Activated CD4-positive, alpha-beta T cell treated with anti-CD3 and anti-CD28 coated beads, Interleukin-2, amount 50 U/mL, for 24 hours (primary cell): ENCODE data around the gene GNLY.

ENCODE experiments used
- DNase-seq, 2 donors: peaks; one replicate each; pipeline ENCODE4 v3.0.0-alpha.2; 2020; ENCODE audit warnings: low read depth in 1 of 2, low spot score in 1 of 2

The GNLY gene

DNA sequence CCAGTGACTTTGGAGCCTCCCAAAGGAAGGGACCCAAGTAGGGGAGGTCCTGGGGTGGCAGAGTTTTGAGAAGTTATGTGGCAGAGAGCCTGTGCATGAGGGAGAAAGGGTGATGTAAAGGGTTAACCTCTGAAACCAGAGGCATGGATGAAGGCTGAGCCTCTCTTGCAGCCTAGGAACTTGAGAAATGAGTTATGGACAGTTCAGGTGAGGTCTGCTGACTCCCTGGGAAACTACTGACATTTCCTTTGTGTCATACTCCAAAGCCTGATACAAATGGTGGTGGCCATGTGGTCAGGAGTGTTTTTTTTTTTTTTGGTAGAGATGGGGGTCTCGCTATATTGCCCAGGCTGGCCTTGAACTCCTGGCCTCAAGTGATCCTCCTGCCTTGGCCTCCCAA is 12.4 kb upstream of the GNLY start:
- DNase-seq, result no peak

DNA sequence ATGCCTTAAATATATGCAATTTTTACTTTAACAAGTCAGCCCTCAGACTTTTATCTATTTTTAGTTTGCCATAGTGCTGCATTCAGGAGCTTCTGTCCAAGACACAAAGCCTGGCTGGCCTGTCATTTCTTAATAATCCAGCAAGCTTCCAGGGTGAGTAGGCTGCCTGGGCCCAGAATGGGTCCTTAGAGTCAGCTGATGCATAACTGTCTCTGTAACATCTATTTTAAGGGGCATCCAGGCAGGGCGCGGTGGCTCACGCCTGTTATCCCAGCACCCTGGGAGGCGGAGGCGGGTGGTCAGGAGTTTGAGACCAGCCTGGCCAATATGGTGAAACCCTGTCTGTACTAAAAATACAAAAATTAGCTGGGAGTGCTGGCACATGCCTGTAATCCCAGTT is 11.8 kb upstream of the GNLY start:
- no peak for DNase-seq

DNA sequence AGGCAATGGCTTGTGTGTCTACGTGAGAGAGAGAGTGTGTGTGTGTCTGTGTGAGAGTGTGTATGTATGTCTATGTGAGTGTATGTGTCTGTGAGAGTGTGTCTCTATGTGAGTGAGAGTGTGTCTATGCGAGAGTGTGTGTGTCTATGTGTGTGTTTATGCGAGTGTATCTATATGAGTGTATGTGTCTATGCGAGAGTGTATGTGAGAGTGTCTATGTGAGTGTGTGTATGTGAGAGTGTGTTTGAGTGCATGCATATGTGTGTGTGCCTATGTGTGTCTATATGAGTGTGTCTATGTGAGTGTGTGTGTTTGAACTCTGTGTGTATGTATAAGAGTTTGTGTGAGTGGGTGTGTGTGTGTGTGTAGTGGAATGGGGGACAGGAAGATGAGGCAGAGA is 9.8 kb upstream of the GNLY start:
- no peak for DNase-seq

DNA sequence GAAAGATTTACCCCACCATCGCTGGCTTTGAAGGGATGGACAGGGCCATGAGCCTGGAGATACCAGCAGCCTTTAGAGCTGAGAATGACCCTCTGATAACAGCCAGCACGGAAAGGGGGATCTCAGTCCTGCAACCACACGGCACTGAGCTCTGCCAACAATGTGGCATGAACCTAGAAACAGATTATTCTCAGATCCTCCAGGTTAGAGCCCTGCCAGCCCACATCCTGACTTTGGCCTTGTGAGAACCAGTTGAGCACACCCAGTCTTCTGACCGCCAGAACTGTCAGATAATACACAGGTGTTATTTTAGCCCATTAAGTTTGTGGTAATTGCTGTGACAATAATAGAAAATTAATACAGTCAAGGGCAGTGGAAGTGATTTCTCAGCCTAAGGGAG is 9.4 kb upstream of the GNLY start:
- DNase-seq, result no peak

DNA sequence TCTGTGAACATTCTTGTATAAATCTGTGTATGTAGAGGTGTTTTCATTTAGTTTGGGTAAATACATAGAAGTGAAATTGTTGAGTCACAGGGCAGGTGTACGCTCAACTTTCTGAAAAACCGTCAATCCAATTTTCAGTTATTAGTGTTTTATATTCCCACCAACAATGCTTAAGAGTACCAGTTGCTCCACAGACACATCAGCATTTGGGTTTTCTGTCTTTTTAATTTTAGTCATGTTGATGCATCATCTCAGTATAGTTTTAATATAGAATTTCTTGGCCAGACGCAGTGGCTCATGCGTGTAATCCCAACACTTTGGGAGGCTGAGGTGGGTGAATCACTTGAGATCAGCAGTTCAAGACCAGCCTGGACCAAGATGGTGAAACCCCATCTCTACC is 3.2 kb upstream of the GNLY start:
- no peak for DNase-seq

DNA sequence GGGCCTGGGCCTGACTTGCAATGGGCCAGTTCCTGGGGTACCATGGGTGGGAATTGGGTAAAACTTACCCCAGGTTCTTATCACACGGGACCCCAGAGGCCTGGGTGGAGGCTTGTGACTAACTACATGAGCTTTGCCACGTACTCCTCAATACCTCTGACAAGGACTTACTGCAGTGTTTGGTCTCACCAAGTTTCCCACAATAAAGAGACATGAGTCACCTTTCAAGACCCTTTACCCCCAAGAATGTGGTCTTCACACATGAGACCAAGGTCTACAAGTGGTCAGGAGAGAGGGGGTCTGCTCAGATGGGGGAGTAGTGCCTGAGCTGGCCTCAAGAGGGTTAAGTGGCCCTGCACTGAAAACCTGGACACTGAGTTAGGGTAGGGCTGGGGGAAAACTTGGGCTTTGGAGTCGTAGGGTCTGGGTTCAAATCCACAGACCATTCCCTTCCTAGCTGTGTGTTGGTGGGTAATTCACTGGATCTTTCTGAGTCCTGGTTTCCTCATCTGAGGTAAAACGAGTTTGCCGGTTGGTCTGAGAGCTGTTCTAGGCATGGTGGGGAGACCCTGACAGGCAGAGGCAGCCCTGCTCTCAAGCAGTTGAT is 2.0 kb upstream of the GNLY start:
- DNase-seq, result no peak

DNA sequence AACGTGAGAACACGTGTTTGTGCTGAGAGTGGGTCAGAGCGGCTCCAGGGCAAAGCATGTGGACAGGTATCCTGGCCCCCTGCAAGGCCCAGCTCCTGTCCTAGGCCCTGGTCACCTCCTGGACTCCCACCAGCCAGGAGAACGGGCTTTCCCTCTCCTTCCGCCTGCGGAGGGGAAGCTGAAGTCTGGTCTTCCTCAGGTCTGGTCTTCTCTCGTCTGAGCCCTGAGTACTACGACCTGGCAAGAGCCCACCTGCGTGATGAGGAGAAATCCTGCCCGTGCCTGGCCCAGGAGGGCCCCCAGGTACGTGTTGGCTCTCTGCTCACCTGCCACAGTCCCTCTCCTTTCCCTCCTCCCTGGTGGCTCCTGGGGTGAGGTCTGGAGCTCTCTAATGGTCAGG is 963 bp downstream of the GNLY start:
- DNase-seq, result no peak

DNA sequence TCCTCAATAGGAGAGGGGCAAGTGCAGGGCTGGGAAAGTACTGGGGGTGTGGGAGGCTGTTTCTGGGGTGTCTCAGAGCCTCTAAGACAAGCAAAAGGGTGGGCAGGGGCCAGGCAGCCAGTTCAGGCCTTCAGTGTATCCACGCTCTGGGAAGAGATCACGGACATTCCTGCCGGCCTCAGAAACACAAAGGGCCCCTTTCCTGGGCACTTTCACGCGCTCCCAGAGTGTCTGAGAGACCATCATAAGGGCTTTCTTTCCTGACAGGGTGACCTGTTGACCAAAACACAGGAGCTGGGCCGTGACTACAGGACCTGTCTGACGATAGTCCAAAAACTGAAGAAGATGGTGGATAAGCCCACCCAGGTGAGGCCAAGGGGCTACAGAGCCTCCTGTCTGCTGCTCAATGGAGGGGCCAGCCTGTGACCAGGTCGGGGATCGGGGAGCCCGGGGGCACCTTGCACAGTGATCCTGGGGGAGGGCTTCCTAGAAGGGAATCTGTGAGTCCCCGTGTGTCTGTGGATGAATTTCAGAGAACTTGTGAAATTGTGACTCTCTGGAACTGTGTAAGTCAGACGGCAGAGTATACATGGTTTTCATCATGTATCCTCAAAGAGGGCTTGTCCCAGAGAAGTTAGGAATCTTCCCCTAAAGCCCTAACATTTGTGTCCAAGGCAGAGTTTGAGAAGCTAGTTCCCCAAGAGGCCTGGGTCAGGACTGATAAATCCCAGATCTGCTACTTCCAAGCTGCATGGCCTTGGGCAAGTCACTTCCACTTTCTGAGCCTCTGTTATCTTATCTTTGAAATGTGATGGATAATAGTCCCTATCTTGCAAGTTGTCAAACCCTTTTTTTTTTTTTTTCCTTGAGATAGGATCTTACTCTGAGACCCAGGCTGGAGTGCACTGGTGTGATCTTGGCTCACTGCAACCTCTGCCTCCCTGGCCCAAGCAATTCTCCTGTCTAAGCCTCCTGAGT is 1.8 kb downstream of the GNLY start:
- no peak for DNase-seq

DNA sequence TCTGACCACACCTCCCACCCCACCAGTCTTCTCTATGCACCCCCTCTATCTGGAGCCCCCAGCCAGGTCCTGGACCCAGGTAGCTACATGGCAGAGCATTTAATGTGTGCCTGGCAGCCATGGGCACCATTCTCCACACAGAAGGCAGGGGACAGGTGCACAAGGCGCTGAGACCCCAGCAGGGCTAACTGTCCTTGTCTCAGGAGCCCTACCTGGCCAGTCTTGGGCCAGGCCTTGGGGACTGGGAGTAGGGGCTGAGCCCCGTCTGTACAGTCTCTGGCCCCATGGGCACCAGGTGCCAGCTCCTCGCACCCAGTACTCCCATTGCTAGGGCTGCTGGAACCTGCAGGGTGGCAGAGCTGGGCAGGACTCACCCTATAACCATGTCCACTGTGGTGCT is 2.9 kb downstream of the GNLY start:
- no peak for DNase-seq

DNA sequence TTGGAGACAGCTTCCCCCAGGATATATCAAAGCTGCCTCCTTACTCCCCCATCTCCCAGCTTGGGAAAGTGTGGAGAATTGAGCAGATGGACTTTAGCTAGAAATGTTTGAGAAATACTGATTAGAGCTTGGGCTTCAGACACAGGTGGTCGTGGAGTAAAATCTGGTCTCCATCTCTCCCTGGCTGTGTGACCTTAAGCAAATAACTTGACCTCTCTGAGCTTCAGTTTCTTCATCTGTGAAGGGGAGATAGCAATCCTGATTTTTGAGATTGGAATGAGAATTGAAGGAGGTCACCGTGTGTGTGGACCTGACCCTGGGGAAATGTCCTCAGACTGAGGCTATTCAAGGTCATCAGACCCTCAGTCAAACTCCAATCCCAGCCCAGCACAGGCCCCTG is 3.6 kb downstream of the GNLY start:
- DNase-seq, result no peak

DNA sequence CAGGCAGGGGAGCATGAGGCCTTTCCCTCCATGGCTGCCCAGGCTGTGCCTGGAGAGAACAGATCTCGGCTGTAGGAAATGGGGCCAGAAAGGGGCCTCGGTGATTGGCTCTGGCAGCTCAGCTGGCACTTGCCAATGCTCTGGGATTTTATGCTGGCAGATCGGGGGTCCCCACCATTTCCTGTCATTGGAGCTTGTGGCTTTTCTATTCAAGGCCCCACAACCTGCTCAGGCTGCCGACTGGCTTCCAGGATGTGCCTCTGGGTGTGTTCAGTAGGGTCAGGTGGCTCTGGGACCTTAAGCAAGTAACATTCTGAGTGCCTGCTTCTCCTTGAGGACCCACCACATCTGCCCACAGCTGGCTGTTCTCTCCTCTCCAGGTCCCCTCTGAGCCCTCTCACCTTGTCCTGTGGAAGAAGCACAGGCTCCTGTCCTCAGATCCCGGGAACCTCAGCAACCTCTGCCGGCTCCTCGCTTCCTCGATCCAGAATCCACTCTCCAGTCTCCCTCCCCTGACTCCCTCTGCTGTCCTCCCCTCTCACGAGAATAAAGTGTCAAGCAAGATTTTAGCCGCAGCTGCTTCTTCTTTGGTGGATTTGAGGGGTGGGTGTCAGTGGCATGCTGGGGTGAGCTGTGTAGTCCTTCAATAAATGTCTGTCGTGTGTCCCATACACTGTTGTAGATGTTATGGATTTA is 4.2 kb downstream of the GNLY start:
- DNase-seq, result no peak

DNA sequence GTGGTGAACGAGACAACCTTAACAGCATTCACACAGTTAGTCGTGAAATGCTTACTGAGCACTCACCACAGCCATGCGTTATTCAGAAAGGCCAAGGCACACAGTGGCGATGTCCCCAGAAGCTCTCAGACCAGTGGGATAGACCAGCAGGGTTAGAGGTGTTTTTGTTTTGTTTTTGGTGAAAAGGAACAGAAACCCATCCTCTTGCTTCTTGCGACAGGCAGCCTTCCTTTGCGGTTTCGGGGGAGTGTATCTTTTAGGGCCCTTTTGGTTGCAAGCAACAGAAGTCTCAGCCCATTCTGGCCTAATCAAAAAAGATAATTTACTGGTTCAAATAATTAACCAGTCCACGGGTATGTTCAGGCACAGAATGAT is 4.7 kb downstream of the GNLY start:
- no peak for DNase-seq

DNA sequence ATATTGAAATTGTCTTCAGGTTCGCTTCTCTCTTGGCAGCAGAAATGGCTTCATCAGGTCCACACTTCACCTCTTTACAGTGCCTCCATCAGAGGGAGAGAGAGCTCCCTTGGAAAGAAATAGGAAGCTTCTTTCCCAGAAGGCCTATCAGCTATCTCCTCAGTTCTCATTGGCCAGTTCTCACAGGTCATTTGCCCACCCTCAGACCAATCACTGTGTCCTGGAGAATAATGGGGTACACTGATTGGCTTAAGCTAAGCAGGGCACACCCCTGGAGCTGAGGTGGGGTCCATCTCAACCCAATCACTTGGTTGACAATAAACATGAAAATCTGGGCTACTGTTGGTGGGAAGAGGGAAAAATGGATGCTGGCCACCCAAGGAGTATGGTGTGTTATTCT is 5.2 kb downstream of the GNLY start:
- DNase-seq, result no peak

DNA sequence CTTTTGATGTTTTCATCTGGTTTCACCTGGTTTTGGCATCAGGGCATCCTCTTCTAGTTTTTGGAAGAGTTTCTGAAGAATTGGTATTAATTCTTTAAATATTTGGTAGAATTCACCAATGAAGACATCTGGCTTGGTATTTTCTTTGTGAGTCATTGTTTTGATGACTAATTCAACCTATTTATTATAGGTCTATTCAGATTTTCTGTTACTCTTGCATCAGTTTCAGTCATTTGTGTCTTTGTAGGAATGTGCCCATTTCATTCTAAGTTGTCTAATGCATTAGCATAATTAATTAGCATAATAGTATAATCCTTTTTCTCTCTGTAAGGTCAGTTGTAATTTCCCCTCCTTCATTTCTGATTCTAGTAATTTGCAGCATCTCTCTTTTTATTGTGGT is 8.0 kb downstream of the GNLY start:
- no peak for DNase-seq

DNA sequence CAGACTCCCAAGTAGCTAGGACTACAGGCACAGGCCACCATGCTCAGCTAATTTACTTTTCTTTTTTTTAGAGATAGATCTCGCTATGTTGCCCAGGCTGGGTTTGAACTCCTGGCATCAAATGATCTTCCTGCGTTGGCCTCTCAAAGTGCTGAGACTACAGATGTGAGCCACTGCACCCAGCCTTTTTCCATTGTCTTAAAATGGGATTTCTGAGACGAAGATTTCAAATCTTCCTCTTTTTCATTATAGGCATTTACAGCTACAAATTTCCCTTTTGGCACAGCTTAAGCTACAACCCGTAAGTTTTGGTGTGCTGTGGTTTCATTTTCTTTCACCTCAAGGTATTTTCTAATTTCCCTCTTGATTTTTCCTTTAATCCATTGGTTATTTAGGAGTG is 8.6 kb downstream of the GNLY start:
- DNase-seq, result no peak

DNA sequence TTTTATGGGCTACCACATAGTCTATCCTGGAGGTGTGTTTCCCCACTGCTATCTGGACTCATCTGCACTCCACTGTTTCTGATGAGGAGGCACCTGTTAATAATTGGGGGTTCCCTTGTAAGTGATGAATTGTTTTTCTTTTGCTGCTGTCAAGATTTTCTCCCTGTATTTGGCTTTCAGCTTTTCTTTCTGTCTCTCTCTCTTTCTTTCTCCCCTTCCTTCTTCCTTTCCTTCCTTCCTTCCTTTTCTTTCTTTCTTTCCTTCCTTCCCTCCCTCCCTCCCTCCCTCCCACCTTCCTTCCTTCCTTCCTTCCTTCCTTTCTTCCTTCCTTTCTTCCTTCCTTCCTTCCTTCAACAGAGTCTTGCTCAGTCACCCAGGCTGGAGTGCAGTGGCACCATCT is 9.2 kb downstream of the GNLY start:
- no peak for DNase-seq

DNA sequence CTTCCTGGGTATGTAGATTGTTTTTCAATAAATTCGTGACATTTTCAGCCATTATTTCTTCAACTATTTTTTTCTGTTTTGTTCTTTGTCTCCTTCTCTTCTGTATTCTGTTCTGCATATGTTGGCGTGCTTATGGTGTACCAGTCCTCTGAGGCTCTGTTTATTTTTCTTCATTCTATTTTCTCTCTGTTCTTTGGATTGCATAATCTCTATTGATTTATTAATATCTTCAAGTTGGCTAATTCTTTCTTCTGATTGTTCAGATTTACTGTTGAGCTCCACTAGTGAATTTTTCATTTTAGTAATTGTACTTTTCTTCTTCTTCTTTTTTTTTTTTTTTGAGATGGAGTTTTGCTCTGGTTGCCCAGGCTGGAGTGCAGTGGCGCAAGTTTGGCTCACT is 9.9 kb downstream of the GNLY start:
- no peak for DNase-seq

DNA sequence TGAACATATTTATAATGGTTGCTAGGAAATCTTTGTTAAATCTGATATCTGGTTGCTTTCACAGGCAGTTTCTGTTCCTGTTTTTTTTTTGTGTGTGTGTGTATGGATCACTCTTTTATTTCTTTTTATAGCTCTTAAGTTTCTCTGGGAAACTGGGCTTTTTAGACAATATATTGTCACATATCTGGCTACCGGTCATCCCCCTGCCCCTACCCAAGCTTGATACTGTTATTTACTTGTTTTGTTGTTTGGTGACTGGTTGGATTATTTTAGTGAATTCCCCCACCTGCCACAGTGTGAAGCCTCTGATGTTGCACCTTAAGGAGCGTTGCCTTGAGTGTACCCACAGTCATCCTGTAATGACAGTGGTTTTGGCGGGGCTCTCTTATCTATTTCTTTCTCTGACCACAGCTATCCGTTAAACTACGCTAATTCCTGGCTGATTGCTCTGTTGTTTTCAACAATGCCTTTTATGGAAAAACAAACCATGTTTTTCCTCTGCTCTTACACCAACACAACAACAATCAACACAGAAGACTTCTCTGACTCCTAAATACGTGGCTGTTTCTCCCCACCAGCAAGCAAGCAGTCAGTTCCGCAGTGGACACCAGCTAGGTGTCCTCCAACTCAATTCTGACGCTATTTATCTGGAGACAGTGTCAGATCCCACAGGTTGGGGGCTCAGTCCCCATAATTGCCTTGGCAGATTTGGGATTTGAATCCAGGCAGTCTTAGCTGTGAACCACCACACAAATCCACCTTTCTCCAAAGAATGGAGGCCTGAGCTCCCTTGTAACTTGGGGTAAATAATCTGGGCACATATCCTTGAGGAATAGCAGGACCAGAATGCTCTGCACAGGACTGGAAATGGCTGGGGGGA is 10.9 kb downstream of the GNLY start:
- no peak for DNase-seq

DNA sequence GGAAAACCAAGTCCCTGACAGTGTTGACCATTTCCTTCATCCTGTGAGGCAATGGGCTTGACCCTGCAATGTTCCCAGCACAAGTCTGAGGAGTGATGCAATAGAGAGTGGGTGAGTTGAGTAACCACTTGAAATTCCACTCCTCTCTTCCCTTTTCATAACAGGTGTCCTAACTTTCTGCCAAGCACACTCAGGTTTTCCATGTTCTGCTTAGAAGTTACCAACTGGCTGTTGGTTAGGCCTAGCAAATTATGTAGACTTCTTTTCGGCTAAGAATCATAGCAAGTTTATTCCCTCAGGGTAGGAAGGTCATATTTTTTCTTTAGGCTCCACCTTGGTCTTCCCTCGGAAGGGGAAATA is 11.5 kb downstream of the GNLY start:
- DNase-seq, result no peak

DNA sequence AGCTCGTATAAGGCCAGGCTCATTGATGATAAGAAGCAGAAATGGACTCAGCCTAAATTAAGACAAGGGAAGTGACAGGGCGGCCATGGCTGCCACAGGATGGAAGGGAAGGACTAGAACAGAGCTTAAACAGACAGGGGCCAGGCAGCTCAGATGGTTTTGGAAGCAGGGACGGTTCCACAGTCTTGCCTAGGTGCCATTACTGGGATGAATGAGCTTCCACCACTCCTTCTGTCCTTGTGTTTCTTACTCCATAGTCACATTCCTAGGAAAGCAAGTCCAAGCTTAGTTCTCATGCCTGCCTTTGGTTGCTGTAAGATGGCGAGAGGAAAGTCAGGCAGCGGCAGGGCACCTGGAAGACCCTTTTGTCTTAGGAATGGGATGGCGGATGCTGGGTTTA is 11.9 kb downstream of the GNLY start:
- DNase-seq, result no peak

DNA sequence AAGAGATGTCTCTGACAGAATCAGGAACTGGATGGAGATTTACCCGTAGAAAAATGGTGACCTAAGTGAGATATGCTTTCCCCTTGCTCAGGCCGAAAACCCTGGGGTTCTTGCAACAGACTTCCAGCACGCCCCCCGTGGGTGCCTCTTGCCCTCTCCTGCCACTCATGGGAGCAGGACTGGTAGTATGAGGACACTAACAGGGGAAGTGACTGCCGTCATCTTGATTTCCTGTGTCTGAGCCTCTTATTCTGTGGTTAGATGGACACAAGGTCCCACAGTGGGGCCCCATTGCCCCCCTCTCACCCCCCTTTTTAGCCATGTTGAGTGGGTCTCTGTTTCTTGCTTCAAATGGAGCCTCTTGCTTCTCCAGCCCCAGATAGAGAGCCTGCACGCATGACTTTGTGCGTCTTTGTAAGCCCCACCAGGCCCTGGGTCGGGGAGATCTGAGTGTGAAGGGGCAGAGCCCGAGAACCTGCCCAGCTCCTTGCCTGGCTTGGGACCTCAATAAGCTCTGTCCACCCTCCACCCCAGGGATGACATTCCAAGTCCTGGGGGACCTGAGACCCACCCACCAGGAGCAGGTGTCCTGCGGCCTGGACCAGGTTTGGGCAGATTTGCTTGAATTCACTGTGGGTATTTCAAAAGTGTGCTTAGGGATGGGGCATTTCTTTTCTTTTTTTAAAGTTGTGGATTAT is 12.6 kb downstream of the GNLY start:
- no peak for DNase-seq
